Measurements from ENCODE around the gene COL20A1.

Gene COL20A1

DNA sequence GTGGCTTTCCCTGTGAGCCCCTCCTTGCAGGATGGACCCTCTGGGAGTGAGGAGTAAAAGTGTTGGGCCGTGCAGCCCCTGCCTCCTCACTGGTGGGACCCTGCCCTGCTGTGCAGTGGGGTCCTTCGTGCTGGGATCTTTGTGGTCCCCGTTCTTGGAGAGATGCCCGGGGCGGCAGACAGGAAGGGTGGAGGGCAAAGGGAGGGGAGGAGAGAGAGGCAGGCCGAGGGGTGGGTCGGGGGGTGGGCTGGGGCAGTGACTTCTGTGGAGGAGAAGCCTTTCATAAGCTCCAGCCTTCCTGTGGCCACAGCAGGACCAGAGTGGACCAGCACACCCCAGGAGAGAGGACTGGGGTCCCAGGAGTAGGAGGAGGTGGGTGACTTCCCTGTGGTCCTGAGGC, at the start of gene COL20A1:
Gene COL20A1, plus strand, starts transcription at position 283 of the 400 bp plus-strand sequence. CDS start 1,922 bp downstream, outside the sequence.
- TF ChIP-seq TSHZ2 (CRISPR knock-in tag; IDR thresholded peaks at IDR 0.05) (no peak), SNAI2 (CRISPR knock-in tag; IDR thresholded peaks at IDR 0.05) (no peak), ZFP30 (CRISPR knock-in tag; IDR thresholded peaks at IDR 0.05) (no peak), BACH2 (CRISPR knock-in tag; IDR thresholded peaks at IDR 0.05; ENCODE audit: borderline replicate concordance) (no peak), ZNF70 (CRISPR knock-in tag; IDR thresholded peaks at IDR 0.05) (no peak), ZFP3 (CRISPR knock-in tag; IDR thresholded peaks at IDR 0.05) (no peak), GLIS3 (CRISPR knock-in tag; IDR thresholded peaks at IDR 0.05) (no peak), CSRNP3 (CRISPR knock-in tag; IDR thresholded peaks at IDR 0.05) (no peak), ZNF565 (CRISPR knock-in tag; conservative IDR thresholded peaks at IDR 0.05; ENCODE audit: low read depth) (no peak), OSR1 (CRISPR knock-in tag; IDR thresholded peaks at IDR 0.05) (no peak), ARNTL (CRISPR knock-in tag; IDR thresholded peaks at IDR 0.05; ENCODE audit: borderline replicate concordance, low read depth) (no peak)
- TF ChIP-seq, protein P1, sequence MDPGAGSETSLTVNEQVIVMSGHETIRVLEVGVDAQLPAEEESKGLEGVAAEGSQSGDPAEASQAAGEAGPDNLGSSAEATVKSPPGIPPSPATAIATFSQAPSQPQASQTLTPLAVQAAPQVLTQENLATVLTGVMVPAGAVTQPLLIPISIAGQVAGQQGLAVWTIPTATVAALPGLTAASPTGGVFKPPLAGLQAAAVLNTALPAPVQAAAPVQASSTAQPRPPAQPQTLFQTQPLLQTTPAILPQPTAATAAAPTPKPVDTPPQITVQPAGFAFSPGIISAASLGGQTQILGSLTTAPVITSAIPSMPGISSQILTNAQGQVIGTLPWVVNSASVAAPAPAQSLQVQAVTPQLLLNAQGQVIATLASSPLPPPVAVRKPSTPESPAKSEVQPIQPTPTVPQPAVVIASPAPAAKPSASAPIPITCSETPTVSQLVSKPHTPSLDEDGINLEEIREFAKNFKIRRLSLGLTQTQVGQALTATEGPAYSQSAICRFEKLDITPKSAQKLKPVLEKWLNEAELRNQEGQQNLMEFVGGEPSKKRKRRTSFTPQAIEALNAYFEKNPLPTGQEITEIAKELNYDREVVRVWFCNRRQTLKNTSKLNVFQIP (CRISPR knock-in tag; IDR thresholded peaks at IDR 0.05; ENCODE audit: borderline replicate concordance, low read depth): no peak
- no peak for ATAC-seq

GRCh38 chr20:63243604-63244247, 49.3 kb upstream of the COL20A1 start:
- ATAC-seq: no peak
- TF ChIP-seq TOX (CRISPR knock-in tag; IDR thresholded peaks at IDR 0.05; ENCODE audit: borderline replicate concordance): no peak
- no peak for TF ChIP-seq SNAI2 (CRISPR knock-in tag; IDR thresholded peaks at IDR 0.05)
- TF ChIP-seq ARNTL (CRISPR knock-in tag; IDR thresholded peaks at IDR 0.05; ENCODE audit: borderline replicate concordance, low read depth): no peak
- no peak for TF ChIP-seq CSDC2 (CRISPR knock-in tag; IDR thresholded peaks at IDR 0.05)
- TF ChIP-seq PPARA (CRISPR knock-in tag; IDR thresholded peaks at IDR 0.05; ENCODE audit: borderline replicate concordance): no peak
- no peak for TF ChIP-seq ZFP3 (CRISPR knock-in tag; IDR thresholded peaks at IDR 0.05)
- TF ChIP-seq ESRRG (CRISPR knock-in tag; IDR thresholded peaks at IDR 0.05): no peak
- no peak for TF ChIP-seq ZNF70 (CRISPR knock-in tag; IDR thresholded peaks at IDR 0.05)
- TF ChIP-seq TCF4 (CRISPR knock-in tag; IDR thresholded peaks at IDR 0.05; ENCODE audit: borderline replicate concordance): no peak
- no peak for TF ChIP-seq GLIS3 (CRISPR knock-in tag; IDR thresholded peaks at IDR 0.05)
- TF ChIP-seq ZNF8 (CRISPR knock-in tag; IDR thresholded peaks at IDR 0.05): no peak
- no peak for TF ChIP-seq ZC3H10 (CRISPR knock-in tag; IDR thresholded peaks at IDR 0.05)
- TF ChIP-seq OSR1 (CRISPR knock-in tag; IDR thresholded peaks at IDR 0.05): no peak
- no peak for TF ChIP-seq BACH2 (CRISPR knock-in tag; IDR thresholded peaks at IDR 0.05; ENCODE audit: borderline replicate concordance)
- TF ChIP-seq ZFP30 (CRISPR knock-in tag; IDR thresholded peaks at IDR 0.05): no peak
- no peak for TF ChIP-seq RARB (CRISPR knock-in tag; IDR thresholded peaks at IDR 0.05)
- no peak for TF ChIP-seq ZNF565 (CRISPR knock-in tag; conservative IDR thresholded peaks at IDR 0.05; ENCODE audit: low read depth)
- TF ChIP-seq, protein P1 (CRISPR knock-in tag; IDR thresholded peaks at IDR 0.05; ENCODE audit: borderline replicate concordance, low read depth): no peak
- TF ChIP-seq TSHZ2 (CRISPR knock-in tag; IDR thresholded peaks at IDR 0.05): no peak
- TF ChIP-seq ISL1 (CRISPR knock-in tag; IDR thresholded peaks at IDR 0.05): no peak
